A673 (cell line): ENCODE results near the gene CD248. TPM values are rescaled to one million over a fixed set of nuclear protein-coding genes. Genes with fewer than 3 reads are reported as not detected.
"Not testable (repeated sequence)": the region's sequence is repeated elsewhere in the genome, so short reads cannot be mapped to it uniquely, and the experiment has no call there.

ENCODE experiments used
- BruUV-seq: library from RNA; stranded (reverse); fragments of 400-500 nt; replicated peaks from 2 replicates; lab custom pipeline; 2021; lab: Mats Ljungman, UMichigan
- CTCF ChIA-PET: fragments of 300-600 bp; sonication (Branson Sonifier 250); formaldehyde crosslinking; loops from one replicate; lab custom pipeline; 2022; ENCODE audit warnings: antibody characterized with exemption; lab: Charles Lee
- POLR2A ChIA-PET: fragments of 300-600 bp; sonication (Branson Sonifier 250); formaldehyde crosslinking; loops from one replicate; lab custom pipeline; 2022; ENCODE audit warnings: antibody characterized with exemption; ENCODE audit not compliant: low non-redundant PET; lab: Charles Lee
- DNase-seq: peaks from one replicate; pipeline ENCODE4 v3.0.0-alpha.2; 2015; ENCODE audit warnings: low spot score
- H3K27ac ChIP-seq: fragments of 200-600 bp; sonication (generic); 2 replicates; pipeline ENCODE4 v1.5.1; 2016; ENCODE audit warnings: mixed run types, low read depth, mild to moderate bottlenecking, mixed read lengths, antibody characterized with exemption, low read length; ENCODE audit not compliant: poor library complexity, severe bottlenecking
- H3K27me3 ChIP-seq: fragments of 200-600 bp; sonication (generic); replicated peaks from 2 replicates; pipeline ENCODE4 v1.6.1; 2017; ENCODE audit warnings: mixed run types, low read depth, mild to moderate bottlenecking, mixed read lengths, antibody characterized with exemption, low read length; ENCODE audit not compliant: insufficient read depth, poor library complexity
- H3K36me3 ChIP-seq: fragments of 200-600 bp; sonication (generic); 2 replicates; pipeline ENCODE4 v1.6.1; 2016; ENCODE audit warnings: mixed run types, mild to moderate bottlenecking, mixed read lengths, antibody characterized with exemption, low read length; ENCODE audit not compliant: insufficient read depth, poor library complexity, severe bottlenecking
- H3K4me1 ChIP-seq: fragments of 200-600 bp; sonication (generic); 2 replicates; pipeline ENCODE4 v1.6.1; 2017; ENCODE audit warnings: mixed run types, mild to moderate bottlenecking, mixed read lengths, antibody characterized with exemption, low read length; ENCODE audit not compliant: insufficient read depth, poor library complexity, severe bottlenecking
- H3K4me3 ChIP-seq: fragments of 200-600 bp; sonication (generic); 2 replicates; pipeline ENCODE4 v1.5.1; 2016; ENCODE audit warnings: low read depth, mixed run types, mild to moderate bottlenecking, mixed read lengths, low read length; ENCODE audit not compliant: poor library complexity, severe bottlenecking
- H3K9me3 ChIP-seq: fragments of 200-600 bp; sonication (generic); 2 replicates; pipeline ENCODE4 v1.6.1; 2016; ENCODE audit warnings: mixed run types, low read depth, mild to moderate bottlenecking, mixed read lengths, antibody characterized with exemption, low read length; ENCODE audit not compliant: poor library complexity, severe bottlenecking
- EZH2 ChIP-seq: fragments of 200-600 bp; sonication (generic); IDR thresholded peaks from 2 replicates; pipeline ENCODE4 v1.6.1; 2017; ENCODE audit warnings: borderline replicate concordance, low read depth, mild to moderate bottlenecking, mixed read lengths, antibody characterized with exemption, low read length; ENCODE audit not compliant: poor library complexity, severe bottlenecking
- intact Hi-C: fragments of 100-400 bp; cut with micrococcal nuclease; formaldehyde crosslinking; loops from one replicate; pipeline ENCODE4 v1.10.0; 2022; ENCODE audit not compliant: unreplicated experiment
- total RNA-seq: library from RNA; stranded (reverse); gene quantifications from 2 replicates; pipeline ENCODE4 v1.2.3, GENCODE V29; 2021
- TF ChIP-seq, protein P1 (sequence below): fragments of 300-800, 200-600 bp; sonication (generic); conservative IDR thresholded peaks from 2 replicates; pipeline ENCODE4 v1.5.1; 2017; ENCODE audit warnings: low read depth, mild to moderate bottlenecking, antibody characterized with exemption, low read length, moderate library complexity, mixed read lengths

Gene CD248
- total RNA-seq, 1 experiment from 2014 or later: 97.8 TPM

DNA sequence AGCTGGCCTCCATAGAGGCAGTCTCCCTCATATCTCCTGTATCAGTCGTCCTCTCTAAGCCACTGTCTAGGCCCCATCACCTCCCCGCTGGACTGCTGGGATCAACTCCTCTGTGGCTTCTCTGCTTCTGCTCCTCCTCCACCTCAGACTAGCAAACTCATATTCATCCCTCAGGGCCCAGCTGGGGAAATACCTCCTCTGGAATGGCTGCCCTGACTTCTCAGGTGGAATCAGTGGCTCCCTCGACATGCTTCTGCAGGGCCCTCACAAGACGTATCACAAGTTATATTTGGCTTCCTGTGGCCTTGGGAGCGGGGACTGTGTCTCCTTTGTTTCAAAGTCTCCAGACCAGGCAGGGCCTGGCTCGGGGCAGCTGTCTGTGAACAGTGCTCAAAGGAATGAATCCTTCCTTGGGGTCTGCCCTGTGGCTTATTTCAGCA lies 44.7 kb upstream of the CD248 start:
- intact Hi-C loops: no loop called here
- no peak for TF ChIP-seq EZH2
- TF ChIP-seq, protein P1, sequence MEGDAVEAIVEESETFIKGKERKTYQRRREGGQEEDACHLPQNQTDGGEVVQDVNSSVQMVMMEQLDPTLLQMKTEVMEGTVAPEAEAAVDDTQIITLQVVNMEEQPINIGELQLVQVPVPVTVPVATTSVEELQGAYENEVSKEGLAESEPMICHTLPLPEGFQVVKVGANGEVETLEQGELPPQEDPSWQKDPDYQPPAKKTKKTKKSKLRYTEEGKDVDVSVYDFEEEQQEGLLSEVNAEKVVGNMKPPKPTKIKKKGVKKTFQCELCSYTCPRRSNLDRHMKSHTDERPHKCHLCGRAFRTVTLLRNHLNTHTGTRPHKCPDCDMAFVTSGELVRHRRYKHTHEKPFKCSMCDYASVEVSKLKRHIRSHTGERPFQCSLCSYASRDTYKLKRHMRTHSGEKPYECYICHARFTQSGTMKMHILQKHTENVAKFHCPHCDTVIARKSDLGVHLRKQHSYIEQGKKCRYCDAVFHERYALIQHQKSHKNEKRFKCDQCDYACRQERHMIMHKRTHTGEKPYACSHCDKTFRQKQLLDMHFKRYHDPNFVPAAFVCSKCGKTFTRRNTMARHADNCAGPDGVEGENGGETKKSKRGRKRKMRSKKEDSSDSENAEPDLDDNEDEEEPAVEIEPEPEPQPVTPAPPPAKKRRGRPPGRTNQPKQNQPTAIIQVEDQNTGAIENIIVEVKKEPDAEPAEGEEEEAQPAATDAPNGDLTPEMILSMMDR: no peak
- BruUV-seq: no TSS peak
- CTCF ChIA-PET: no interaction called here
- peak overlapping the region; percentile 4 for H3K27ac ChIP-seq
- POLR2A ChIA-PET: interaction anchor here (0.6 to 0.7 kb wide), 2 partner anchors 25 to 379 kb away, joined by 3 read pairs; no protein-coding TSS in a partner anchor
- H3K36me3 ChIP-seq: peaks cover 45% of the 10 kb centered on the region
- H3K4me1 ChIP-seq: no peaks in the 10 kb centered on the region
- H3K27me3 ChIP-seq: no peaks in the 10 kb centered on the region
- DNase-seq: no peak
- no peaks in the 10 kb centered on the region for H3K9me3 ChIP-seq
- no peak overlapping the region for H3K4me3 ChIP-seq

DNA sequence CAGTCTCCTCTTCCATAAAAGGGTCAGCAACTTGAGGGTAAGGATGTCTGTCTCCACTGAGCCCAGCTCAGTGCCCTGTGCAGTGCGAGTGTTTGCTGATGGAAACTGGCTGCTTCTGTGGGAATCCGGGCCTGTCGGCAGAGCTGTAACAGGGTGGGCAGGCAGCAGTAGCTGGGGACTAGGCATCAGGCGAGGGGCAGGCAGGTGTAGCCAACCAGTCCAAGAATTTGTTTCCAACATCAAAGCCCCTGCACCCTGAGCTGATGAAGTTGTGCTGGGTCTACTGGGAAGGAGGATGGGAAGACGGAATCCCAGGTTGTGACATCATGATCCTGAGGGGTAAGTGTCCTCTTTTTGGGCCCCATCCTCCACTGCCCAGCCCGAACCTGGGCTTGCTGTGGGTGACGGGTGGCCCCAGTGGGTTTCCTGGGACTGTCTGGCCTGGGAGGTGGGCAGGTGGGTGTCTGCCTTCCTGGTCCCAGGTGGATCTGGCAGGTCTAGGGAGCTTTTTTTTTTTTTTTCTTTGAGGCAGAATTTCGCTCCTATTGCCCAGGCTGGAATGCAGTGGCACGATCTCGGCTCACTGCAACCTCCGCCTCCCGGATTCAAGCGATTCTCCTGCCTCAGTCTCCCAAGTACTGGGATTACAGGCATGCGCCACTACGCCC lies 43.7 kb upstream of the CD248 start:
- TF ChIP-seq EZH2: no peak
- TF ChIP-seq, protein P1: no peak
- intact Hi-C loops: no loop called here
- BruUV-seq: no TSS peak
- no peaks in the 10 kb centered on the region for H3K4me1 ChIP-seq
- DNase-seq: no peak
- no peaks in the 10 kb centered on the region for H3K9me3 ChIP-seq
- ChIA-PET CTCF (interaction anchor here (0.6 to 0.7 kb wide), 3 partner anchors 86 to 1034 kb away, joined by 3 to 5 read pairs (median 4); partner anchors contain the start of gene MUS81), POLR2A (interaction anchor here (0.6 kb wide), 1 partner anchor 12 kb away, joined by 3 read pairs; no protein-coding TSS in a partner anchor)
- H3K27ac ChIP-seq: peak overlapping the region; percentile 4
- H3K4me3 ChIP-seq: no peak overlapping the region
- H3K27me3 ChIP-seq: no peaks in the 10 kb centered on the region
- H3K36me3 ChIP-seq: peaks cover 36% of the 10 kb centered on the region

DNA sequence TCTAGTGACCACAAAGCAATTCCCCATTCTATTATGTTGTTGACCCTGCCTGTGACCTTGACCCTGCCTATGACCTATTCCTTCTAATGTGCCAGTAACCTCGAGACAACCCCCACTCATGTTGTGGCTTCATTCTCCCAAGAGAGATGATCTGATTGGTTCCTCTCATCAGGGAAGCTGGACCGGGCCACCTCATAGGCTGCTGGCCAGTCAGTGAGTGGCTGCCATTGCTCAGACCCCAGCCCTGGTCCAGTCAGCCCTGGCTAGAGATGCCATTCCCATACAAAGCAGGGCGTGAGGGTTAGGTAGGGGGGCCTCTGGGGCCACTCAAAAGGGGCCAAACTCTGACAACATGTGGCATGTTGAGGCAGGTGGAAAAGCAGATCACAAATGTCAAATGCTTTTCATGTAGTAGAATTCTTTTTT lies 42.8 kb upstream of the CD248 start:
- no peak overlapping the region for H3K4me3 ChIP-seq
- DNase-seq: no peak
- no TSS peak for BruUV-seq
- TF ChIP-seq, protein P1: no peak
- no peak for TF ChIP-seq EZH2
- H3K27me3 ChIP-seq: no peaks in the 10 kb centered on the region
- ChIA-PET CTCF (no interaction called here), POLR2A (no interaction called here)
- H3K4me1 ChIP-seq: no peaks in the 10 kb centered on the region
- intact Hi-C loops: no loop called here
- no peaks in the 10 kb centered on the region for H3K9me3 ChIP-seq
- H3K27ac ChIP-seq: no peak overlapping the region
- H3K36me3 ChIP-seq: peaks cover 28% of the 10 kb centered on the region

DNA sequence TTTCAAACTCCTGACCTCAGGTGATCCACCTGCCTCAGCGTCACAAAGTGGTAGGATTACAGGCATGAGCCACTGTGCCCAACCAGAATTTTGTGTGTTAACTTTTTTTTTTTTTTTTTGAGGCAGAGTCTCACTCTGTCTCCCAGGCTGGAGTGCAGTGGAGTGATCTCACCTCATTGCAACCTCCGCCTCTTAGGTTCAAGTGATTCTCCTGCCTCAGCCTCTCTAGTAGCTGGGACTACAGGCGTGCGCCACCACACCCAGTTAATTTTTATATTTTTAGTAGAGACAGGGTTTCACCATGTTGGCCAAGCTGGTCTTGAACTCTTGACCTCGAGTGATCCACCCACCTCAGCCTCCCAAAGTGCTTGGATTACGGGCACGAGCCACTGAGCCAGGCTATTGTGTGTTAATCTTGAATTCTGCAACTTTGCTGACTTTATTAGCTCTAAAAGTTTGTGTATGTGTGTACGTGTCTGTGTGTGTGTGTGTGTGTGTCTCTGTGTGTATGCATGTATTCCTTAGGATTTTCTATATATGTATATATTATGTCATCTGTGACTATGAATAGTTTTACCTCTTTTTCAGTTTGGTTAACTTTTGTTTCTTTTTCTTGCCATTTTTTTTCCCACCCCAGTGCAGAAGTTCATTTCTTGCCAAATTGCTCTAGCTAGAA lies 33.9 kb upstream of the CD248 start:
- H3K27ac ChIP-seq, DNase-seq, intact Hi-C loops, H3K9me3 ChIP-seq, POLR2A ChIA-PET, H3K4me3 ChIP-seq, H3K36me3 ChIP-seq, CTCF ChIA-PET, BruUV-seq, H3K27me3 ChIP-seq: not testable (repeated sequence)
- H3K4me1 ChIP-seq: peaks cover 20% of the 10 kb centered on the region
